Right ventricle myocardium superior (tissue), 1 donor: ENCODE measurements around the gene CAMK2A. TPM values are rescaled to one million over a fixed set of nuclear protein-coding genes. Genes with fewer than 3 reads are reported as not detected.

Experiments
- ATAC-seq: fragments of 200-7000 bp; cut with Tn5 transposase; one replicate; pipeline ENCODE4 v1.9.1; 2020; ENCODE audit warnings: mild to moderate bottlenecking; ENCODE audit not compliant: poor library complexity
- DNase-seq: peaks from one replicate; pipeline ENCODE4 v3.0.0-alpha.2; 2020
- intact Hi-C: fragments of 100-400 bp; cut with DNase I; formaldehyde crosslinking; loops from one replicate; pipeline ENCODE4 v1.11.2; 2022
- long read RNA-seq: library from polyadenylated mRNA; unstranded; transcript quantifications from one replicate; pipeline ENCODE4 v2.0.0, GENCODE V29; 2021
- total RNA-seq: library from RNA; stranded (reverse); fragmentation: NEBNext Ultra II Directional; extraction: Animal tissue kit (Norgen Biotek cat#: 25700); gene quantifications from one replicate; pipeline ENCODE4 v1.2.1, GENCODE V29; 2021
- donor health status: DM: no; HTN: yes; CAD: no; lungs with severe emphysema.

Gene CAMK2A
- 17.1 TPM for total RNA-seq
- long read RNA-seq, partial matches to known transcripts: 3 of 8 reads
- long read RNA-seq, other reads (novel, unspliced or antisense): 5 of 8 reads

- intact Hi-C loops: no loop called here
- no peak for DNase-seq
- ATAC-seq: no peak
Observed at GRCh38 chr5:150289551-150290390, at the start of gene CAMK2A. CAMK2A (minus strand) TSS chr5:150289773; CDS start chr5:150289625, 148 bp downstream.

GRCh38 chr5:150339165-150339564 lies 49.6 kb upstream of the CAMK2A start:
- ATAC-seq: no peak
- intact Hi-C loops: no loop called here
- no peak for DNase-seq

- ATAC-seq: no peak
- intact Hi-C loops: no loop called here
Observed at GRCh38 chr5:150338546-150338945, 49.0 kb upstream of the CAMK2A start.

GRCh38 chr5:150335778-150336177 lies 46.2 kb upstream of the CAMK2A start:
- intact Hi-C loops: no loop called here
- DNase-seq (no peak), ATAC-seq (no peak)

More at GRCh38 chr5:150338546-150338945, 49.0 kb upstream of the CAMK2A start:
- no peak for DNase-seq

- ATAC-seq (no peak), DNase-seq (no peak)
- intact Hi-C loops: no loop called here
Observed at GRCh38 chr5:150333400-150333799, 43.8 kb upstream of the CAMK2A start.

- no peak for DNase-seq
- ATAC-seq: no peak
- intact Hi-C loops: no loop called here
Observed at GRCh38 chr5:150329881-150330876, 40.6 kb upstream of the CAMK2A start.

GRCh38 chr5:150329038-150329437 lies 39.5 kb upstream of the CAMK2A start:
- intact Hi-C loops: no loop called here
- ATAC-seq: peak; percentile 20
- no peak for DNase-seq

GRCh38 chr5:150328515-150328914 lies 38.9 kb upstream of the CAMK2A start:
- intact Hi-C loops: no loop called here
- no peak for ATAC-seq
- DNase-seq: no peak

GRCh38 chr5:150327139-150327538 lies 37.6 kb upstream of the CAMK2A start:
- ATAC-seq (no peak), DNase-seq (no peak)
- intact Hi-C loops: no loop called here

GRCh38 chr5:150326707-150327106 lies 37.1 kb upstream of the CAMK2A start:
- intact Hi-C loops: no loop called here
- no peak for DNase-seq
- ATAC-seq: no peak

GRCh38 chr5:150325426-150325825 lies 35.9 kb upstream of the CAMK2A start:
- intact Hi-C loops: no loop called here
- DNase-seq: no peak
- ATAC-seq: no peak

GRCh38 chr5:150323819-150324218 lies 34.2 kb upstream of the CAMK2A start:
- ATAC-seq: no peak
- DNase-seq: no peak
- intact Hi-C loops: no loop called here

GRCh38 chr5:150323092-150323491 lies 33.5 kb upstream of the CAMK2A start:
- intact Hi-C loops: no loop called here
- no peak for ATAC-seq
- DNase-seq: no peak

GRCh38 chr5:150322202-150322601 lies 32.6 kb upstream of the CAMK2A start:
- DNase-seq (no peak), ATAC-seq (no peak)
- intact Hi-C loops: no loop called here

GRCh38 chr5:150321784-150322183 lies 32.2 kb upstream of the CAMK2A start:
- DNase-seq (no peak), ATAC-seq (no peak)
- intact Hi-C loops: no loop called here

GRCh38 chr5:150321211-150321610 lies 31.6 kb upstream of the CAMK2A start:
- DNase-seq: no peak
- no peak for ATAC-seq
- intact Hi-C loops: no loop called here

- intact Hi-C loops: no loop called here
- peak; percentile 72 for DNase-seq
- peak; percentile 95 for ATAC-seq
Observed at GRCh38 chr5:150320044-150320613, 30.6 kb upstream of the CAMK2A start.

- intact Hi-C loops: no loop called here
- ATAC-seq (no peak), DNase-seq (no peak)
Observed at GRCh38 chr5:150319484-150319790, 29.9 kb upstream of the CAMK2A start.
